ENCODE results near the gene LAMA3.

- TF ChIP-seq CTCF (IDR thresholded peaks at IDR 0.05) = no peak
- TF ChIP-seq POLR2A (IDR thresholded peaks at IDR 0.05) = no peak
- TF ChIP-seq EP300 (IDR thresholded peaks at IDR 0.05) = no peak
These were observed 279.7 kb downstream of the LAMA3 start for GRCh38 chr18:23968638-23969604.
